ENCODE measurements around the gene PSMG2.

PSMG2 gene, protein sequence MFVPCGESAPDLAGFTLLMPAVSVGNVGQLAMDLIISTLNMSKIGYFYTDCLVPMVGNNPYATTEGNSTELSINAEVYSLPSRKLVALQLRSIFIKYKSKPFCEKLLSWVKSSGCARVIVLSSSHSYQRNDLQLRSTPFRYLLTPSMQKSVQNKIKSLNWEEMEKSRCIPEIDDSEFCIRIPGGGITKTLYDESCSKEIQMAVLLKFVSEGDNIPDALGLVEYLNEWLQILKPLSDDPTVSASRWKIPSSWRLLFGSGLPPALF

DNA sequence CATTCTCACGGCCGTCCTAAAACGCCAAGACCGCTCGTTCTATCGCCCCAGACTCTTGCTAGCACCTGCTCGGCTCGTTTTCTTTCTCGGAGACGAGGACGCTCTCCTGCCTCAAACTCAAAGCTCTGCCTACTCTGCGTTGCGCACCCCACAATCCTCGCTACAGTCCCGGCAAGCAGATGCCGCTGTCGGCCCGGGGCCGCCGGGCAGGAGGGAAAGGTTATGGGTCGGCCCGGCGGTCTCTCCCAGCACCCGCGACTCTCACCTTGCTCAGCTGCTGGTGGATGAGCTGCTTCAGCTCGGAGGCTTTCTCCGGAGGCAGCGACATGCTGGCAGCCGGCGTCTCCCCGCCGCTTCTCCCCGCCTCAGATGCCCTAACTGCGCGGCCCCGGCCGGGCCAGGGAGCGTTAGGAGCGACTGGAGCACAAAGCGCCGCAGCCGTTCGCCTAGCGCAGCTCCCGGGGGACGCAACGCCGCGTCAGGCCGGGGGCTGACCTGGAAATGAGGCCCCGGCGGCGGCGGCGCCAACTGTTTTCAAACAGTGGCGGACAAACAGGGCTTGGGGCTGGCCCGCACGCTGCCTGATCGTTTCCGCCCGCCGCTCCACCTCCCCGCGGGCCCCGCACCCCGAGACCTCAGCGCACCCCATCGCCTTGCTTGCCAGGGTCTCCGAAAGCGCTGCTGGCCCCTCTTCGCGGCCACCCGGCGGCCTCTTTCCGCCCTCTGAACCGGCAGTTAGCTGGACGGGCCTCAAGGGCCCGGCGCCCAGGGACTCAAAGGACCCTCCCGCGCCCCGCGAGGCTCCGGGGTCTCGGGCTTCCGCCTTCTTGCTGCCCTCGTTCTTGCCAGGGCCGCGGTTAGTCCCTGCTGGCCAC lies at the start of gene PSMG2, which contains the start of gene CEP76:
Gene PSMG2 (plus strand): TSS at position 822 of the 875 bp plus-strand sequence. CDS start 66 bp downstream, outside the sequence.
Gene CEP76 (minus strand): TSS at position 503 of the 875 bp plus-strand sequence. CDS start 175 bp downstream, at position 328.
- DNase-seq (ENCODE audit: low spot score) = peak; percentile 97

DNA sequence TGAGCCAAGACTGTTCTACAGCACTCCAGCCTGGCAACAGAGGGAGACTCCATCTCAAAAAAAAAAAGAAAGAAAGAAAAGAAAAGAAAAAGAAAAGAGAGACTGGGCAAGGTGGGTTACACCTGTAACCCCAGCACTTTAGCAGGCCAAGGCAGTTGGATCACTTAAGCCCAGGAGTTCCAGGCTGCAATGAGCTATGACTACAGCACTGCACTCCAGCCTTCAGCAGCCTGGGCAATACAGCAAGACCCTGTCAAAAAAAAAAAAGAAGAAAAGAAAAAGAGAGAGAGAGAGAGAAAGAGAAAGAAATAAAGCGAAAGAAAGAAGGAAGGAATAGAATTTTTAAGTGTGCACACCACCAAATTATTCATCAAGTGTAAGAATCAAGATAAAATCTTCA lies 47.9 kb upstream of the PSMG2 start:
- DNase-seq (ENCODE audit: low spot score) = no peak

DNA sequence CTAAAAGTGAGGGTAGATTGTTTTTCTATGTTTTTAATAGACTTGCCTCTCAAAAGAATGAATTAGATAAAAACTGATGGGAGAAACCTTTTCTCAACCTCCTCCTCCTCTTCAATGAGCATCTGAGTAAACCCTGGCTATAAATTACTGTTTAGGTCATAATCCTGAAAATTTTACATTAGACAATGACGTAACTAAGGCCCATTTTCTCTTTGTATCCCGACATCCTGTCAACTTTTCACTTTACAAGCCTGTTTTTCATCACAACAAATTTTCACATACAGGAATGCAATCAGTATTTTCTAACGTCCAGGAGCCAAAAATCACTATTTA lies 46.3 kb upstream of the PSMG2 start:
- no peak for DNase-seq (ENCODE audit: low spot score)

DNA sequence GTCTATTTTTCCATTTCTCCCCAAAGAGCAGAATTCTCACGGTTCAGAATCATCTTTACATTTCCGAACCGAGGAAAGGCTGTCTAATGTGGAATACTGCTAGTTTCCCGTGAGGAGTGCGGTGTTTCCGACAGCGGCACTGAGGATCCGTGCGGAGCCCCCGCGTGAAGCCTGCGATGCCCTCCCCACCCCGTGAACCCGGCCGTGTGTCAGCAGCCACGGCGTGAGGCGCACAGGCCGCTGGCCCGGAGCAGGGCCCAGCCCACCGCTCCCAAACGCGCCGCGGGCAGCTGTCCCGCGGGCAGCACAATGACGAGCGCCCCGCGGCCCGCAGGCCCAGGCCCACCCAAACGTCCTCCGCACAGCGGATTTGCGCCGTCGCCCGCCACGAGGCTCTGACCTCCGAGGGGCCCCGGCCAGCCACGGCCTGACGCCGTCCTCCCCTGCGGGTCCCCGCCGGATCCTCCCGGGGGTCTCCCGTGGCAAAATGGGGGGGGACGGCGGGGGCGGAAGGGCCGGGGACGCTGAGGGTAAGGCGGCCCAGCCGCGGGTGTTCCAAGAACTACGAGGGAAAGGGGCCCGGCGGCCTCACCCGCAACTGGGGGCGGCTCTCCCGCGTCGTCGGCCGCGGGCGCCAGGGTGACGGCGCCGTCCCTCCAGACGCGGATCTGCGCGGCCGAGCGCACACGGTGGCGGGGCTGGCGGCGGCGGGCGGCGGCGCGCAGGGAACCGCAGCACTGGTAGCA lies 45.7 kb upstream of the PSMG2 start:
- peak; percentile 76 for DNase-seq (ENCODE audit: low spot score)

DNA sequence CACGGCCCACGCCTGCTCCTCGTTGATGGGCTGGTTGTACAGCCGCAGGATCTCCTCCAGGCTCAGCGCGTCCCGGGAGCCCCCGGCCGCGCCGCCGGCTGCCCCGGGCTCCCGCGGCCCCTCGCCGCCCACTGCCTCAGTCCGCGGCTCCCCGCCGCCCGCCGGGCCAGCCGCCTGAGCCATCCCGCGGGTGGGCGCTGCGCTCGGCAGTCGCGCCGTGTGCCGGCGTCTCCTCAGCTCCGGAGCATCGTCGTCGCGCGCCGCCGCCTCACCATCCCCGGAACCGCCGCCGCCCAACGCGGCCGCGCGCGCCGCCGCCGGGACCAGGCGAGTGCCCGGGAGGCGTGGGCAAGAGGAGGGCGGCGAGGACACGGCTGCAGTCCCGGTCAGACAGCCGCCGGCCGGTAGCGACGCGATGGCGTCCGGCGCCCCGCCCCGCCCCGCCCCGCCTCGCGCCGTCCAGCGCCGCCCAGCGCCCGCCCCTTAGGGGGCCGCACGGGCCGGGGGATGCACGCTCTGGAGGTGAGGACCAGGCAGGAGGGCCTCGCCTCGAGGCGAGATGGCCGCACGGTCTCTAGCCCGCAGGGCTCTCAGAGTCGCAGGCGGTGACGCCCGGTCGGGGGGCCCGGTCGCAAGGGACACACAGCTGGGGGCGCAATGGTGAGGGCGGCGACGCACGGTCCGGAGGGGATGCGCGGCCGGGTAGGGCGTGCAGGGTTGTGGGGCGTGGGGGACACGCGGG lies 45.0 kb upstream of the PSMG2 start, which contains the start of gene SPIRE1:
Gene SPIRE1 (minus strand): TSS at position 424 of the 742 bp plus-strand sequence. CDS start 241 bp downstream, at position 183.
- peak; percentile 92 for DNase-seq (ENCODE audit: low spot score)

DNA sequence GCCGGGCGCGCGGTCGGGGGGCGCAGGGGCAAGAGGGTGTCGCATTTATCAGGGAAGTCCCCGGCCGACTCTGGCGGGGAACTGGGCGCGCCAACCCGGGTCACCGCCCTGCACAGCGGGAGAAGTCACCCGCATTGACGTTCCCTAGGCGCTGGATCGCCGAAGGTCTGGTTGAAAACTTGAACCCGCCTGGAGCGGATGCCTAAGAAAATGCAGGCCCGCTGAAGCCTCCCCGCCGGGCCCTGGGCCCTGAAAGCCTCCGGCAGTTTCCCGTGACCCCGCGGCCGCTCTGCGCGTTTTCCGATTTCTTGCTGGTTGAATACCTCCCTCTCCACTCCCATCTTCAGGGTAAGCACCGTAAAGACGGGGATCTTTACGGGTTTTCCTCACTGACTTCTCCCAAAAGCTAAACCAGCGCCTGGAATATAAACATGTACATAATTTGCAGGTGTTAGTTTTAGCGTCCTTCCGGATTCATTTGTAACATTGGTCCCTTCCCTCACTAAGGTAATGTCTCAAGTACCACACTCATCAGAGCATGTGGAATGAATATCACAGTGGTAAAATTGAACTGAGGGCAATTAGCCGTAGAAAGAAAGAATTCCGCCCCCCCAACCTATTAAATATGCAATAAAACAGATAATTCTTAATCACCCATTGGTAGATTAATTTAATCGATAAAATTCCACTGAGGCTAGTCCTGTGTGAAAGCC lies 44.3 kb upstream of the PSMG2 start:
- peak; percentile 46 for DNase-seq (ENCODE audit: low spot score)

DNA sequence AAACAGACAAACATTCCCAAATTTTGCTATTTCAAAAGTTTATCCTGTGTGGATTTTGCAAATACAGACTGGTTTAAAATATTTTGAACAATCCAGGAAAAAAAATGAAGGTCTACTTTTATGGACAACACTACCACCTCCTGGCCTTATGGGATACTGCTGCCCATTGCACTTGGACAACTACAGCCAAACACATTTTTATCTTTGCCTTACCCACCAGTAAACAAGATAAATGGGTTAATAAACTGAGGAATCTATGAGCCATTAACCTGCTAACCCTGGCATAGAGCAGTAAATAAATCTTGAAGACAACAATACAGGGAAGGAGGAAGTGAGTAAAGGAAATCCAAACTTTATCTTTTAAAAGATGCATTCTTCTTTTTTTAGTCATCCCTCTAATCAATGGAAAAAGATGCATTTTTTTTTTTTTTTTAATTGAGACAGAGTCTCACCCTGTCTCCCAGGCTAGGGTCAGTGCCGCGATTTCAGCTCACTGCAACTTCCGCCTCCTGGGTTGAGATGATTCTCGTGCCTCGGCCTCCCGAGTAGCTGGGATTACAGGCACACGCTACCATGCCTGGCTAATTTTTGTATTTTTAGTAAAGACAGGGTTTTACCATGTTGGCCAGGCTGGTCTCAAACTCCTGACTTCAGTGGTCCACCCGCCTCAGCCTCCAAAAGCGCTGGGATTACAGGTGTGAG lies 42.8 kb upstream of the PSMG2 start:
- DNase-seq (ENCODE audit: low spot score) = peak; percentile 70

DNA sequence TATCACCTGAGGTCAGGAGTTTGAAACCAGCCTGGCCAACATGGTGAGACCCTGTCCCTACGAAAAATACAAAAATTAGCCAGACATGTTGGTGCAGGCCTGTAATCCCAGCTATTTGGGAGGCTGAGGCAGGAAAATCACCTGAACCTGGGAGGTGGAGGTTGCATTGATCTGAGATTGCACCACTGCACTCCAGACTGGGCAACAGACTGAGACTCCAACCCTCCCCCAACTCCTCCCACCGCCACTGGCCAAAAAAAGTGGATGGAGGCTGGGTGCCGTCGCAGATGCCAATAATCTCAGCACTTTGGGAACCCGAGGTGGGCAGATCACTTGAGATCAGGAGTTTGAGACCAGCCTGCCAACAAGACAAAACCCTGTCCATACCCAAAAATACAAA lies 34.8 kb upstream of the PSMG2 start:
- no peak for DNase-seq (ENCODE audit: low spot score)

DNA sequence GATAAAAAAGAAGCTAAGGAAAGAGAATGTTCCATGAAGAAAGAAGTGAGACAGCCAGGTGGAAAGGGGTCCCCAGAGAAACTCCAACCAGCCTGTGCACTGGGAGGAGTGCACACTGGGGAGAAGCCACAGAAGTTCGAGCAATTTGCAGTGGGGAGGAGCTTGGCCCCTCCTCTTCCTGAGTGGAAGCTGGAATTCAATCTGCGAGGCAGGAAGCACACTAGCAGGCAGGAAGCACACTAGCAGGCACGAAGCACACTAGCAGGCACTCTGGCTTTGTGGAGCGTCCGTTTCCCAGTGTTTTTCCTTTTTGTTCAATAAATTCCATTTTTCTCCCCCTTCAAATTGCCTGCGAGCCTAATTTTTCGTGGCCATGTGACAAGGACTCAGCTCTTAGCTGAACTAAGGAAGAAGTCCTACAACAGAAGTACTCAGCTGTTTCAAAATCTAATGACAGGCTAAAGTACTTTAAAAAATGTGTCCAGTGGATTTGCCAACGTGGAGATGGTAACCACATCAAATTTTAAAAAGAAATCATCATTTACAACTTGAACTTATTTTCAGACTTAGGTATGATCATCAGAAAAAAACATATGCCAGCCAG lies 23.6 kb upstream of the PSMG2 start:
- DNase-seq (ENCODE audit: low spot score) = peak; percentile 66

DNA sequence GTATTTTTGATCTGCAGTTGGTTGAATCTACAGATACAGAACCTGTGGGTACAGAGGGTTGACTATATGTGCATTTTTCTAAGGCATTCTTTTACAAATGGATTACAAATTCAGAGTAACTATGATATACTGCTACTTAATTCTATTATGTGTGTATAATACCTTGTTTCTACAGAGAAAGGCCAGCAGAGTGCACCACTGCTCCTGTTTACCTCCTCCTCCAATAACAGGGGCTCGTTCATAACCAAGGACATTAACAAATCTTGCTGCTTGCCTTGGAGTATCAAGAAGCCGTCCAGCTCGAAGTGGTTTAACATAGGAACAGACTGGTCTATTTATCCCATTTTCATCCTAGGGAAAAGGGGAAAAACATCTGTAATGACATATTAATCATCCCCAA lies 16.7 kb upstream of the PSMG2 start:
- no peak for DNase-seq (ENCODE audit: low spot score)

DNA sequence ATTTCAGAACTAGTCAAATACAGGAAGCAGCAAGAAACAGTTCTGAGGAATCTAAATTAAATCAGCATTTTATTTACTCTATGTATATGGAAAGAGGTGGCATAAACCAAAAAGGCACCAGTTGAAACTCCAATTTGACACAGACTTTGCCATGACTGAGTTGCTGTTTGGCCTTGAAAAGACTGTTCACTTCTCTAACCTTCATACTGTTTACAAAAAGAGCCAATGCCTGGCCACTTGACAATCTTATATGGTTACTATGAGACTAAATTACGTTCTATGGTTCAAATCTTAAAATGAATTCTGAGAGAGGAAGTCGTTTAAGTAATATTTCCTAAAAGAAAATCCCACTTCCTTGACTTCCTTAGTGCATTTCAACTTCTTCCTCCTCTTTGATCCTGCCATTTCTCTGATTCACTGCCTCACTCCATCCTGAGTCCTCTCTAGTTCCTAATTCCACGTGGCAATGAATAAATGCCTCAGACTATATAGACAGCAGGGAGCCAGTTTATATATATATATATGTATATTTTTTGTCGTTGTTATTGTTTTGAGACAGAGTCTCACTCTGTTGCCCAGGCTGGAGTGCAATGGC lies 13.5 kb upstream of the PSMG2 start:
- DNase-seq (ENCODE audit: low spot score) = no peak

DNA sequence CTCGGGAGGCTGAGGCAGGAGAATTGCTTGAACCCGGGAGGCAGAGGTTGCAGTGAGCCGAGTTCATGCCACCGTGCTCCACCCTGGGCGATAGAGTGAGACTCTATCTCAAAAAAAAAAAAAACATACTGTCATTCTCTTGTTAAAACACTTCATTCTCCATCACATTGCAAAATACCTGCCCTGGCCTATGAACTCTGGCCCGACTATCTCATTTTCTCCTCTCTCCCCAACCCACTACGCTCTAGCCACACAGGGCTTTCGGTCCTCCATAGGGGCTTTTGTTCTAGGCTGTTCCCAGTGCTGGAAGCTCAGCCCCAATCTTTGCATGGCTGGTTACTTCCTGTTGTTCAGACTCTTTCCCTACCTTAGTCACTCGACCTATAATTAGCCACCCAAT lies 10.6 kb upstream of the PSMG2 start:
- DNase-seq (ENCODE audit: low spot score) = no peak

DNA sequence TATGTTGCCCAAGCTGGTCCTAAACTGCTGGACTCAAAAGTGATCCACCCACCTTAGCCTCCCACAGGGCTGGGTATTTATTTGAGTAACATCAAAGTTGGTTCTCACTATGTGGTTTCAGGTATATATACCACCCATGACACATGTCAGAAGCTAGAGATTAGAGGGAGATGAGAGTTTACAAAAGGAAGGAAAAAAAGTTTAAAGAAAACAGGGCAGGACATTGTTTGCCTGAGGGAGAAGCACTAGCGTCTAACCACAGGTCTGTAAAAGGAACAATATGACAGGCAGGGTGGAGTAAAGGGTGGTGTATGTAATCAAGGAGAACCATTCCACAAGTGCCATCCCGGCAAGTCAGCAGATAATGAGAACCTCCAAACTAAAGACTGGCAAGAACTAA lies 8.8 kb upstream of the PSMG2 start:
- DNase-seq (ENCODE audit: low spot score) = peak; percentile 17

DNA sequence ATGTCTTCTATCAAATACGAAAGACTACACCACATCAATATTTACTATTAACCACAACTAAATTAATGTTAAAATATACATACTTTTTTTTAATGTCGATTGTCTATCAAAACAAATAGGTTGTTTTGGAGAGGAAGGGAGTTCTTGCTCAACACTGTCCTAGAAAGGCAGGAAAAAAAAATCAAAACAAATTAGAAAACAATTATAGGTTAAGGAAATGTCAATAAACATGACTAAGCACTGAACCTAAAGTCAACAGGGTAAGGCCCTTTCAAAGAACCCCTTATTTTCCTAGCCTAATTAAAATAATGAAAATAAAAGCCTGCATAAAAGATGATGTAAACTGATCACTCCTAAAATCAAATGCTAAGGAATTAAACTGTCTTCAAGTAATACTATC lies 3.1 kb upstream of the PSMG2 start:
- no peak for DNase-seq (ENCODE audit: low spot score)

DNA sequence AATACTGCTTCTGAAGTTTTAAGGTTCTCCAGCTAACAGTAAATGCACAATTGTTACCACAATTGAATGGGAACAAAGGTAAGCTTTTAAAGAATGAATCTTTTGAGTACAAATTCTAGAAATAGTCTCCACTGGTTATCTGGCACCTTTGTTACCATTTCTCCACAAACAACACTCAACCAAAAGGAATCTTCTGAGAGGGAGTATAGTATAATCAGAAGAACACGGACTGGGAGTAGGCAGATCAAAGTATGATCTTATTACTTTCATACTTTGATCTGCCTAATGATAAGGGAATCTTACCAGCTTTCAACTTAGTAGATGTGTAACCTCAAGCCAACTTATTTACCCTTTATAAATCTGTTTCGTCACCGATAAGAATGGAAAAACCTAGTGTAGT lies 1.7 kb upstream of the PSMG2 start:
- no peak for DNase-seq (ENCODE audit: low spot score)

DNA sequence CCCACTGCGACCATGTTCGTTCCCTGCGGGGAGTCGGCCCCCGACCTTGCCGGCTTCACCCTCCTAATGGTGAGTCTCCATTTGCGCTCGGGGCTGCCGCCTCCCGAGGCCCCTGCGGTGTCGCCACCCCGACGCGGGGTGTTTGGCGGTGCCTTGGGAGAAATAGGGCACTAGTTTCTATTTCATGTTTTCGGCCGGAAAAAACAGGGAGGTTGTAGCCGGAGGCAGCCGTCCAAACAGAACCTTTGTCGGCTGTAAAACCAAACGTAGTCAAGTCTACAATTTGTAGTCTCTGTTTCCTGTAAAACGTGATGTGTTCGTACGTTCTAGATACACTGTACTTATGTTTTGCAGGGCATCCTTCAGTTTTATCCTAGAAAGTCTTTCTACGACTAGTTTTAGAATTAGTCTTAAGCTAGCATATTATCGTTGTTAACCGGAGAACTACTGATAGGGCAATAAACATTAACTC lies 290 bp downstream of the PSMG2 start:
- no peak for DNase-seq (ENCODE audit: low spot score)

DNA sequence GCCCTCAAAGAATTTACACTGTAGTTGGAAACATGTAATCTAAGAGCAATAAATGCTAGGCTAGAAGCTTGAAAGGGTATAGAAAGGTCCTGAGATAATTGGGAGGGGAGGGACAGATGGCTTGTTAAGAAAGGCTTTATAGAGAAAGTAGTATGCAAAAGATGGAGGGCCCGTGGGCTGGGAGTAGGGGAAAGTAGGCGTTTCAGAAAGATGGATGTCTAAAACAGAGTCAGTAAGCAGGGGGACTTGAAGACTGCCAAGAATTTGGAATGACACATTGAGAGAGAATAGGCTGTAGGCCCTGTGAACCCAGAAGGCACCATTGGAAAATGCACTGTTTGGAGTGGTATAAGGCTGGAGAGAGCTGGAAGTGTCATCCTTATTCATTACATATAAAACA lies 822 bp downstream of the PSMG2 start:
- DNase-seq (ENCODE audit: low spot score) = peak; percentile 47

DNA sequence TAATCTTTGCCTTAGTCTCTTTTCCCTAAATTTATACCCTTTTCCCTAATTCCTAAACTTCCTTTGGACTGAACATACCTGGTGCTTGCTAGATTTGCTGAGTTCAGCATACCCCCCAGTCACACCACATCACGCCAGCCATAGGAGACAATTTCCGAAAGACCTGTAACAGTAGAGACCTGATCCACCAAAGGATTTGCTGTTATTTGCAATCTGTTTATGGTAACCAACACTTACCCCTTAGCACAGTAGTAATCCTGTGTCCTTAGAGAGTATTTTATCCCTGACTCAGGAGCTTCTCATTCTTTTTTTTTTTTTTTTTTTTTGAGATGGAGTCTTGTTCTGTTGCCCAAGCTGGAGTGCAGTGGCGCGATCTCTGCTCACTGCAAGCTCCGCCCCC lies 8.6 kb downstream of the PSMG2 start:
- no peak for DNase-seq (ENCODE audit: low spot score)

DNA sequence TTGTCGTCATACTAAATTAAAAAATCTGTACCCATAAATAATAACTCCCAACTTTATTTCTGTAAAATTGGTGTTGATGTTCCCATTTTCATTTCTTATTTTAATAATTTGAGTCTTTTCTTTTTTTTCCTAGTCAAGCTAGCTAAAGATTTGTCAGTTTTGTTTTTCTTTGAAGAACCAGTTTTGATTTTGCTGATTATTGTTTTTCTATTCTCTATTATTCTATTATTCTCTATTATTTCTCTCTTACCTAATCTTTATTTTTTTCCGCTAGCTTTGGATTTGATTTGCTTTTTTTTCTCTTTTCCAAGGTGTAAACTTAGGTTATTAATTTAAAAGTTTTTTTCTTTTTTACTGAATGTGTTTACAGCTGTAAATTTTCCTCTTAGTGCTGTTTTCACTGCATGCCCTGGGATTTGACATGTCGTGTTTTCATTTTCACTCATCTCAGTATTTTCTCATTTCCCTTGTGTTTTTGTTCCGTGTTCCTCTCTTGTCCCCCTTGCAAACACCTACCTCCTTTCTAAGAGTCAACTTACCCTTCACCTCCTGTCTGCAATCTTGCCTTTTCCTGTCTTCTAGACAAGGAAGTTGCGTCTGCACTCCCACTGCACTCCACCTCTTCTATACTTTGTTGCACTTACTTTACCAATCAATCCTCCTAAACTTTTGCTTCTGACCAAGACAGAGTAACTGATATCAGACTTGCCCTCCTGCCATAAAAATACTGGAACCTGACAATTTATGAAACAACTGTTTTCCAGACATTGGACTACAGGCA lies 18.8 kb downstream of the PSMG2 start:
- no peak for DNase-seq (ENCODE audit: low spot score)
